GM21360 (cell line): Measurements from ENCODE around the gene NCS1.
"Not testable (repeated sequence)": the region's sequence is repeated elsewhere in the genome, so short reads cannot be mapped to it uniquely, and the experiment has no call there.

Source experiments
- ATAC-seq: cut with Tn5 transposase; IDR thresholded peaks from one replicate; pipeline ENCODE4 v1.9.1; 2021; ENCODE audit warnings: mild to moderate bottlenecking, moderate library complexity; ENCODE audit not compliant: unreplicated experiment

Gene NCS1

DNA sequence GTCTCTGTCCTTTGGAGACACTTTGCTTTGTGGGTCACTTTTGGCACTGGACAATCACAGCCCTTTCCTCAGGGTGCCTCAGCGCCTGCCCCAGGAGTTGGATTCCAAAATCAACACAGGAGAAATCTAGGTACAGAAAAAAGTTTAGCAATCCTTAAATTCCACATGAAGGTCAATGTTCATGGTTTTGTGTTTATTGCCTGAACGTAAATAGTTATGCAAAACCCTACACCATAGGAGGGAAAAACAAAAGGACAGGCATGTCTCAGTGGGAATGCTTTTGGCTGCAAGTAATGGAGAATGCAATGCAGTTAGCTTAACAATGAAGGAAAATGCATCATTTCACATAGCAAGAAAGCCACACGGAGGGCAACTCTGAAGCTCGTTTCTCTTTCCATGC is 86.8 kb downstream of the NCS1 start:
- no peak for ATAC-seq

DNA sequence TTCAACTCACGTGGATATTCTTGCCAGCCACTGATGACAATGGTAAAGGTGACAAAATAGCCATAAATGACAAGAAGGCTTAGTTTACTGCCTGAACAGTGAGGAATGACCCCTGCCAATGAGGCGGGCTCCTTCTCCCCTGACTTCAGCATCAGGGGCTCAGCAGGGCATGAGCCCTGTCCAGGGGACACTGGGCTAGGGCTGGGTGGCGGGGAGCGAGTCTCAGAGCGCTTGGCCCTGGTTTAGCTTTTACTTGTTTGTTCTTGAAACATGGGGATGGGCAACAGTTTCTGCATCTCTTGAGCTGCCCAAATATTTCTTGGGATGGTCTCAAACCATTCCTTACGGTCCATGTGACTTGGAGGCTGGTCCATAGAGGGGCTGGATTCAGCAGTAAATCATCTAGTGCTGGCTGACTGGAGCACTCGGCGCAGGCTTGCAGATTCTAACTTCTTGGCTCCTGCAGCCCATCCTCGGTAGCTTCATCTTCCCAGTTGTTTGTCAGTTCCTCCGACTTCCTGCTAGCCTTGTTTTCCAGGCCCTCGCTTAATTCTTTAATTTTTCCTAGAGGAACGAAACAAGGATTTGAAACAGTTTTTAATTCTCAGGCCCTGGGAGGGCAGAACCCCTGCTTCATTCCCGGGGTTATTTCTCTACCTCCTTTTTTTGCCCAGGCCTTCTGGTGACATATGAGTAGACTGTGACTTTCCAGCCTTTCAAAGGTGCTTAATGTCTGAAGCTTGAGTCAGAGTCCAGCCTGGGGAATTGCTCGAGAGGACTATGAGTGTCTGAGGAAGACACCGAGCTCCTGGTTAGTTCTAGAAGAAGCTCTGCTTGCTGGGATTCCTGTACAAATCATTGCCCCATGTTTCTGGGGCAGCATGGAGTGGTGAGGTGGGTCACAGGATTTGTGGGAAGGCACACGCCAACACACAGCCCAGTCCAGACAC is 88.9 kb downstream of the NCS1 start:
- ATAC-seq = no peak

DNA sequence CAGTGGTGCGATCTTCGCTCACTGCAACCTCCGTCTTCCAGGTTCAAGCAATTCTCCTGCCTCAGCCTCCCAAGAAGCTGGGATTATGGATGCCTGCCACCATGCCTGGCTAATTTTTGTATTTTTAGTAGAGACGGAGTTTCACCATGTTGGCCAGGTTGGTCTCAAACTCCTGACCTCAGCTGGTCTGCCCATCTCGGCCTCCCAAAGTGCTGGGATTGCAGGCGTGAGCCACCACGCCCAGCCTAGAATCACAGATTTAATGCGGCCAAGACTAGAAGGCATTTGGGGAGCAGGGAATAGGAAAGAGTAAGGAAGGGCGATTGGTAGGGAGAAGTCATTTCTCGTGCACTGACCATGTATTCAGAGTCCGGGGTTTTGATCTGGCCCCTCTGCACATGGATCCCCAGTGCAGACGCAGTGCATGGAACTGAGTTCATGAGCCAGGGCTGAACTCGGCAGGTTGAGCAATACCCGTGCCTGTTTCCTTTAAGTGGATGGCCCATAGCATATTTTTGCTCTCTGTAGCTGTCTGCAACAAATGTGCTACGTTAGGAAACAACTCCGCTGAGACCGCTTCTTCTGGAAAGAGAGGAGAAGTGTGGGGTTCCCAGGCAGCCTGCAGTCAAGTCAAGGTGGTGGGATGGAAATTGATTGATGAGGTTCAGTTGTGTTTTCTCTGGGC is 90.0 kb downstream of the NCS1 start:
- no peak for ATAC-seq

DNA sequence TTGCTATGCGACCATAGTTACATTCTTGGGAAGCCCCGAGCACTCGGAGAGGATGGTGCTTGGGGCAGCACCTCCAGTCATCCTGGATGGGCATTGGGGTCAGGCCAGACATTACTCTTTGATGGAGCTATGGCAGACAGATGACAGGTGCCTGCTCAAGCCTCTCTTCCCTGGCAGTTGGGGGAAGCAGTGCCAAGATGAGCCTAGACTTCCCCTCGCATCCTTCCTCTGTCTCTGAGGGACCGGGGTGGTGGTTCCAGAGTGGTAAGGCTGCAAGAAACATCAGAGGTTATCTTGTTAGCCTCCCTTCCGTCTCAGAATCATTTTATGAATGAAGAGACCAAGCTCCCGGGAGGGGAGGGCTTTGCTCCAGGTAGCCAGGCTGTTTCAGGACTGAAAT is 90.6 kb downstream of the NCS1 start:
- no peak for ATAC-seq

DNA sequence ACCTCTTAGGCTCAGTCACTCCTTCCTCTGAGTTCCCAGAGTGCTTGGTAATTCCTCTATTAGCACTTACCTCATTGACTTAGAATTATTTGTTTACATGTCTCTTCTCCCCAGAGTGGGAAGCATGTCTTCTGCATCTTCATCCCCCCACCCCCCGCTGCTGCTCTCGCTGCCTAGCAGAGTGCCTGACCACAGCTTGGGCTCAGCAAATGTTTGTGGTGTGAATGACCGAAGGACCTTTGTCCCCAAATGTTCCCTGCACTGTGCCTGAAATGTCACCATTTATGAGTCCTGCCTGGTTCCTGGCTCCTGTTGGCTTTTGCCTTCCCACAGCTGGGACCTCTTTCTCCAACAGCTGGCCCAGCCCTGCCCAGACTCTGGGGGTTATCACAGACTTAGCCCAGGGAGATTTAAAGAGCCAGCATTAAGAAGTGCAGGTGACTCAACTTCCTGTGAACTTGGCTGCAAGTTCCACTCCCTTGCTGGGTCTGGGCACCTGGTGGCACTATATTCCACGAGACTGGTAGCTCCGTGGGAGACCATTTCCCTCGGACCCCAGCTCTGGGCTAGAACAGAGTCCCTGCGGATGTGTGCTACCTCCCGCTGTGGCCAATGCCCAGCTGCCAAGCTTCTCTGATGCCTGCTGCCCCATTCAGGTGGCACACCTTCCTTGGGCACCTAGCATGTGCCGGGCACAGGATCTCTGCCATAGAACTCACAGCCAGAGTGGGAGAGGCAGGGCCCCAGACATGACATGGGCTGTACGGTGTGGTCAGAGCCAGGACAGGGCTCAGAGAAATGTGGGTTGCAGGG is 91.6 kb downstream of the NCS1 start:
- no peak for ATAC-seq

DNA sequence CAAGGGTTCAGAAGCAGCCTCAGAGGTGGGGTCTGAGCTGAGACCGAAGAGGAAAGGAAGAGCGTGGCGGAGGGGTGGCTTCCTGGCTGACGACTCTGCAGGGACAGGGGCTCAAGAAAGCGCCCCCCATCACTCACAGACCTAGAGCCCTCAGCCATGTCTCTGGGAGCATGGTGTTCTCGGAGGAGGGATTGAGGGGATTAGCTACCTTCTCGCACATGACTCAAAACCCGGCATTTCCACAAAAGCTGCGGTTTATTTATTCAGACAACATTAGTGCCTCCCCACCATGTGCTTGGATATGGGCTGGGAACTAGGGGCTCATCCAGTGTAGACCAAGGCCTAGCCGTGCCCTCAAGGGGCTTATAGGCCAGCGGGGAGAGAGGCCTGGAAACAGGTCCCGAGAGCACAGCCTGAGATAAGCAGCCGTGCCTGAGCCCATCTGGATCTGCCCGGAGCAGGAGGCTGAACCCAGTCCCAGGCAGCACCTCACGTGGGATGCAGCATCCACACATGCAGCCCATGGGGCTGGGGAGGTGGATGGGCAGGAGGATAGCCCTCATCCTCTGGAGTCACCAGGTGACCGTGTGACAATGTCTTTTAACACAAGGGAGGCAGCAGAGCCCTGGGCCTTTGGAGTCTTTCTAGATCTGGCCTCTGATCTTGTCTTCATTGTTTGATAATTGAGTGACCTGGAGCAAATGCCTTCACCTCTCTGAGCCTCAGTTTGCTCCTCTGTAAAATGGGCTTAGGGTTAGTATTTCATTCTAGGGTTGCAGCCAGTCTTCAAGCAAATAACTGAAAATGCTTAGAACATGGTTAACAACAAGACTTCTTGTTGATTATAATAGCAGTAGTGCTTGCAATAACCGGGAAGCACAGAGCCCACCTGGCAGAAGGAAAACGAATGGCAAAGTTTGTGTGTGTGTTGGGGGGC is 92.5 kb downstream of the NCS1 start:
- ATAC-seq = no peak

DNA sequence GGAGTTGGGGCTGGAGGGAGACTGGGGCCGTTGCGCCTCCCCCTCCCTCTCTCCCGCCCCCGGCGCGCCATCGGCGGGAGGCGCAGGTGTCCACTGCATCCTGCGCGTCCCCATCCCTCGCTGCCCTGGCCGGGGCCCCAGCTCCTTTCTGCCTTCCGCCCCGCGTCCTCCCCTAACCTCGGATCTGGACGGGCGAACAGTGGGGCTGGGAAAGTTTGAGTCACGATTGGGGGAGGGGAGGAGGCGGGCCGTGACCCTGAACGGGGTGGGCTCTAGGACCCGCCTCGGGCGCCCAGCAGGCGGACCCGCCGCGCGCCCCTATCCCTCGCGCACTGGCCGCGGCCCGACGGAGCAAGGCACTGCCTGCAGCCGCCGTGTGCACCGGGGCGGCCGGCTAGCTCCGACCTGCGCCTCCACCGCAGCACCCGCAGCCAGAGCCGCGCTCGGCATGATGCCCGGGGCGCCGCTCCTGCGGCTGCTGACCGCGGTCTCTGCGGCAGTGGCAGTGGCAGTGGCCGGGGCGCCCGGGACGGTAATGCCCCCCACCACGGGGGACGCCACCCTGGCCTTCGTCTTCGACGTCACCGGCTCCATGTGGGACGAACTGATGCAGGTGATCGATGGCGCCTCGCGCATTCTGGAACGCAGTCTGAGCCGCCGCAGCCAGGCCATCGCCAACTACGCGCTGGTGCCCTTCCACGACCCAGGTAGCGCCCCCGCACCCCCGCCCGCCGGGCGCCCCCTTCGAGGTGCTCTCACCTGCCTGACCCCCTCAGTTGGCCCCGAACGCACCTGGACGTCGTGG is 93.4 kb downstream of the NCS1 start, which contains the start of gene HMCN2:
Gene HMCN2, plus strand, starts transcription at position 330 of the 805 bp plus-strand sequence. Its CDS starts 119 bp downstream, at position 449.
- no peak for ATAC-seq

DNA sequence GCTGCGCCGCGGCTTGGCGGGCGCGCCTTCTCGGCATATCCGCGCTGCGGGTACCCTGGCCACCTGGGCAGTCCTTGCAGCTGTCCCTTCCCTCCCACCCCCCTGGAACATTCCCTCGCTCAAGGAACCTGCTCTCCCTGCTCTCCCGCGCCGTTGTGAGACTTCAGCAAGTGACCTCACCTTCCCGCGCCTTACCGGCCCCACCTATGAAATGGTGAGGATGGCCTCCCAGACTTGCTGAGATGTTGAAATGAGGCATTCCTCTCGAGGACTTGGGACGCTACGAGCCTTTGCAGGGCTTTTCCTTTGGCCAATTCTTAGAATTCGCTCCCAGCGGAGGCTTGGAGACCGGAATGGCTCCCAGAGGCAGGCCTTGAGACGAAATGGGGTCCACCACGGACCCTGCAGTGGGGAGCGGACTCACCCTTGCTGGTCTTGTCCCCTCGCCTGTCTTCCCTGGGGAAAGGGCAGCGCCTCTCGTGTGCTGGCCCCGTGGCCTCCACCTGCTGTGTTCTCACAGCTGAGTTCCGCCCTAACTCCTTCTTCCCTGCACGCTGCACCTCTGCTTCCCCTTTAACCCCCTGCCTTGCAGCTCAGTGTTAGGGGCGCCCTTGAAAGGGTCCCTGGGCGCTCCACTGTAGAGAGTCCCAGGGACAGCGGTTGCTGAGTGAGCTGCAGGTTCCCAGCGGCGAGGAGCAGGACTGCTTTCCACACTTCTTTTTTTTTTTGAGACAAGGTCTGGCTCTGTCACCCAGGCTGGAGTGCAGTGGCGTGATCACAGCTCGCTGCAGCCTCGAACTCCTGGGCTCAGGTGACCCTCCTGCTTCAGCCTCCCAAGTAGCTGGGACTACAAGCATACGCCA is 94.3 kb downstream of the NCS1 start:
- ATAC-seq = no peak

DNA sequence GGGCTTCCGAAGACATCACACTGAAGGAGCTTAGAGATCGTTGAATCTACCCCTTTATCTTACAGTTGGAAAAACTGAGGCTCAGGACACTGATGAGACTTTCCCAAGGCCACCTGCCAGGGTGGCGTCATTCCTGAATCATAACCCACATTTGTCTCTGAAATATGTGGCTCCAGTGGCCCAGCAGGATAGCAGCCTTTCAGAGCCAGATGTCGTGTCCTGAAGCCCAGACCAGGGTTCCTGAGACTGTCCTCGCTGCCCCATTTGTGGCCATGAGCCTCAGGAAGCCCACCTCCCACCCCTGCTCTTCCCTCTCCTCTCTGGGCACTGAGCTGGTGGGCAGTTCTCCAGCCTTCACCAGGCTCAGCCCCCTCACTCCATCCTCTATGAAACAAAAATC is 95.7 kb downstream of the NCS1 start:
- no peak for ATAC-seq

DNA sequence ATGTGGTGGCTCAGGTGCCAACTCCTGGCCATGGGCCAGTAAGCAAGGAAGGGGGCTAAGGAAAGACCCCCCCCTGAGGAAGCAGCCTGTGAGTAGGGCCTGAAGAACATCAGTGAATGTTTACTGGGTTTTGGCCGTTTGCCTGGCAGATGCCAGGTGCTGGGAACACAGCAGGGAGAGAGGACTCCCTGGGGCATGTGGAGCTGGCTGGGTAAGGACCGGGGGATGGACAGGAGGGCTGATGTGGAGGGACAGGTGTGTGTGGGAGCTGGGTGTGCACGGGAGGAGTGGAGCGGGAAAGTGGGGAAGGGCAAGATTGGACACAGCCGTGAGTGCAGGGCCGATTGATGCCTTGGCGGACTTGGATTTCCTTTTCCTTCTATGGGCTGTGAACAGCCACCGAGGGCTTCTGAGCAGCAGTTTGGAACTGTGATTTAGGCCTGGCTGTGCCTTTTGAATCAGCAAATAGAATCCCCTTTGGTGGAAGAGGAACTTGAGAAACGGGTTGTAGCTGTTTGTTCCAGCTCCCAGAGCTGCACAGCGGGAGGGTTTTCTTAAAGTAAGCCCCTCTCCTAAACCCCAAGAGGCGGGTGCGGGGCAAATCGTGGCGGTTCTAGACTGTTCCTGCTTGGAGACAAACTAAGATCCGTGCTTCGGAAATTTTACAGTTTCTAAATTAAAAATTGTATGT is 96.5 kb downstream of the NCS1 start:
- no peak for ATAC-seq

DNA sequence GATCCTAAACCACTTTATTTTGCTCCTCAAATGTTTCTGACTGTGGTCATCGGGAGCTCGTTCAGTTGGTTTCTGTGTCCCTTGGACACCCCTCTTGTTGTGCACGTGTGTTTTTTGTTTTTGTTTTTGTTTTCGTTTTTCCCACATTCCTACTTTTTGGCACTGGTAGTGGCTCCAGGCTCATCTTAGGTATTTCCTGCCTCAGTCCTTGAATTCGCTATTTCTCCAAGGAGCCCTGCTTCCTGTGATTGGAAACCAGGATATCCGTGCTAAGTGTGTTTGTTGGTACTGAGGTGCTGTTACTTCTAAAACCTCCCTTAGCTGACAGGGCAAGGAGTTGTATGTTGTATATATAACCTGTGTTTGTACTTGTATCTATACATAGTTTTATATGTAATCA is 99.3 kb downstream of the NCS1 start:
- no peak for ATAC-seq

DNA sequence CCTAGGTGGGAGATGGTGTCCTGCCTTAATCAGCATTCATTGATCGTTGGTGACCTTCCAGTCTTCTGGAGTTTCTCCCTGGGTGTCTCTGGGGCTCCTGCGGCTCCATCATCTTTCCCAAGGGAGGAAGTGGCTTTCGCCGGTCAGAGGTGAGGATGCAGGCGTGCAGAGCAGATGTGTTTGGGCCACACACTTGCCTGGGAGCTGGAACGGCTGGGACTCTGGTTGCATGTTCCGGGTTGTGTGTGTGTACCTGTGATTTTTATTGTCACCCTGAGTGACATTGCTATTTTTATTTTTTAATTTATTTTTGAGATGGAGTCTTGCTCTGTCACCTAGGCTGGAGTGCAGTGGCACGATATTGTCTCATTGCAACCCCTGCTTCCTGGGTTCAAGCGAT is 103.0 kb downstream of the NCS1 start:
- no peak for ATAC-seq

DNA sequence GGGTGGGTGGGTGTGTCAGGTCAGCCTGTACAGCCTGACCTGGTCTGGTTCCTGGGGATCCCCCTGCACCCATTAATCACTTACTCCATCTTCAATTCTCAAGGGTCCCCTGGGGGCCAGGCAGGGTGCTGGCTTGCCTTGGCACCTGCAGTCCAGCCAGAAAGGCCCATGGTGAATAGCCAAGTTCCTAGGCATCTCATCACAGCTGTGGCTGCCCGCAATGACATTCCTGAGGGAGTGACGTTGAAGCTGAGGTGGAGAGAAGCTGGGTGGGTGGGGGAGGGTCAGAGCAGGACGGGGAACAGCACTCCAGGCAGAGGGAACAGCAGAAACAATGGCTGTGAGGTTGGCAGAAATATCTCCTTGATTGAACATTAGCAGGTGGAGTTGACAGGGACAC is 103.9 kb downstream of the NCS1 start:
- ATAC-seq = no peak

DNA sequence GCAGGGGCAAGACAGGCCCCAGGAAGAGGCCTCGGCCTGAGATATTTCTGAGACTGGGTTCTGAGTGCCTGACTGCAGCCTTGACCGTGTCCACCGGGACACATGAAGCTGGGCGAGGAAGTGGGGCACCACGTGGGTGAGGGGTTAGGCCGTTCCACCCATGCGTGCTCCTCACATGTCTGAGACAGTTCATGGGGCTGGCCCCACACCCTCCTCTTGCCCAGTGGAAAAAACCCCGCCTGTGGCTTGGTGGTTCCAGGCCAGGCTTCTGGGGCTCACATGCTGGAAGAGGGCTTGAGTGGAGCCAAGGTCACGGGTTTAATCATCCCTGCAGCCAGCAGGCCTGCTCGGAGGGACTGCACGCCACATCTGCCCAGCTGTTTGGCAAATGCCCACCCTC is 104.8 kb downstream of the NCS1 start:
- no peak for ATAC-seq

DNA sequence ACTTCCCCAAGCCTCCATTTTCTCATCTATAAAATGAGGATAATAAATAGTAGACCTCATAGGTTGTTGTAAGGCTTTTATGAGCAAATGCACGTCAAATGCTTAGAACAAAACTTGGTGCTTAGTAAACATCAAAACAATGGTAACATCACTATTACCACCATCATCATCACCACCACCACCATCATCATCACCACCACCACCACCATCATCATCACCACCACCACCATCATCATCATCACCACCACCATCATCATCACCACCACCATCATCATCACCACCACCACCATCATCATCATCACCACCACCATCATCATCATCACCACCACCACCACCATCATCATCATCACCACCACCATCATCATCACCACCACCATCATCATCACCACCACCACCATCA is 105.3 kb downstream of the NCS1 start:
- not testable (repeated sequence) for ATAC-seq

DNA sequence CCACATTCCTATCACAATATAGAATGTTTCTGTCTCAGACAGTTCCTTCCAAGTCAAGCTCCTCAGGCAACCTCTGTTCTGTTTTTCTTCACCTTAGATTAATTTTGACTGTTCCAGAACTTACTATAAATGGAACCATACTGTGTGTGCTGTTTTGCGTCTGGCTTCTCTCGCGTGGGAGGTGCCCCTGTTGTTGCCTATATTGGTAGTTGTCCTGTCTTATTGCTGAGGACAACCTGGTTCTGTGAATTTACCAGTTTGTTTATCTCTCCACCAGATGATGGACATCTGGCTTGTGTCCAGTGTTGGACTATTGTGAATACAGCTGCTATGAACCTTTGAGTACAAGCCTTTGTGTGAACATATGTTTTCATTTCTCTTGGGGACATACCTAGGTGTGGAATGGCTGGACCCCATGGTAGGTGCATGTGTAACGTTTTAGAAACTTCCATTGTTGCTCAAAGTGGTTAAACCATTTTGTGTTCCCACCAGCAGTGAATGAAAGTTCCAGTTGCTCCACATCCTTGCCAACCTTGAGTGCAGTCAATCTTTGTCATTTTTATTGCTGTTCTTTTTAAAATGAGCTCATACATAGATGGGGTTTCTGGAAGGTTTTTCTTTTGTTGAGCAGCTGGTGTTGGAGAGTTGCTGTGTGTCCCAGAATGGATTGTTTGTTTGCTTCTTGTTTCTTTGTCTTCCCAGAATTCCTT is 111.5 kb downstream of the NCS1 start:
- no peak for ATAC-seq

DNA sequence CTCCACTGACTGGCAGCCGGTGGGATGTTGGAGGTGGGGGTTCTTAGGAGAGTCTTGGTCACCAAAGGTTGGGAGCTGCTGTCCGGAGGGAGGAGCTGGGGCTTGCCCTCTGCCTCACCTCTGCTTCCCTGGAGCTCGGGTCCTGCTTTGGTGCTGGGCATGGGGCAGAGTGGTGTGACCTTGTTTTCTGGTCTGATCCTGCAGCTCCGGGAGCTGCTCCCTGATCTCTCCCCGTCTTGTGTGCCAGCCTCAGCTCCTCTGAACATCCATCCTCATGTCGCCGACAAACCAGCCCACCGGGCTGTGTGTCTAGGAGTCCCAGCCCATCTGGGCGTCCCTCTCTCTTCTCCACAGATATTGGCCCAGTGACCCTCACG is 112.0 kb downstream of the NCS1 start:
- ATAC-seq = no peak
